ENCODE data around the gene SLC26A1.

The SLC26A1 gene

GRCh38 chr4:963276-964225, 29.7 kb downstream of the SLC26A1 start:
- no peak for DNase-seq

GRCh38 chr4:962231-963208, 30.7 kb downstream of the SLC26A1 start:
- DNase-seq: no peak

GRCh38 chr4:961351-962230, 31.6 kb downstream of the SLC26A1 start:
- DNase-seq: no peak

GRCh38 chr4:960636-961350, 32.4 kb downstream of the SLC26A1 start:
- no peak for DNase-seq

- no peak for DNase-seq
Observed at GRCh38 chr4:960140-960635, 33.0 kb downstream of the SLC26A1 start.

GRCh38 chr4:959338-960139, 33.7 kb downstream of the SLC26A1 start:
- no peak for DNase-seq

- no peak for DNase-seq
Observed at GRCh38 chr4:958696-959337, 34.4 kb downstream of the SLC26A1 start.

GRCh38 chr4:958314-958665, 34.9 kb downstream of the SLC26A1 start:
- DNase-seq: no peak

- DNase-seq: no peak
Observed at GRCh38 chr4:957581-958313, 35.5 kb downstream of the SLC26A1 start.

GRCh38 chr4:957231-957580, 36.0 kb downstream of the SLC26A1 start:
- no peak for DNase-seq

GRCh38 chr4:956531-957230, 36.5 kb downstream of the SLC26A1 start:
- no peak for DNase-seq

GRCh38 chr4:955931-956381, 37.2 kb downstream of the SLC26A1 start:
- no peak for DNase-seq

GRCh38 chr4:955161-955921, 37.9 kb downstream of the SLC26A1 start:
- DNase-seq: no peak

- DNase-seq: no peak
Observed at GRCh38 chr4:954211-955020, 38.8 kb downstream of the SLC26A1 start.

- no peak for DNase-seq
Observed at GRCh38 chr4:953574-953915, 39.7 kb downstream of the SLC26A1 start.

GRCh38 chr4:952881-953573, 40.2 kb downstream of the SLC26A1 start:
- no peak for DNase-seq
